GM12878 (cell line): ENCODE results near the gene C16orf74. TPM values are rescaled to one million over a fixed set of nuclear protein-coding genes. Genes with fewer than 3 reads are reported as not detected.
A peak's percentile ranks its signal among the peaks of the same experiment; 100 is the strongest.

Experiments used
- BACH1 ChIP-seq: fragments of 450-650 bp; IDR thresholded peaks from 2 replicates; pipeline ENCODE4 v1.6.1; 2017; ENCODE audit warnings: mild to moderate bottlenecking, borderline replicate concordance
- CBFB ChIP-seq: IDR thresholded peaks from 2 replicates; pipeline ENCODE4 v1.6.1; 2016; ENCODE audit warnings: antibody characterized with exemption, low read depth
- HCFC1 ChIP-seq: fragments of 150-350 bp; IDR thresholded peaks from 2 replicates; pipeline ENCODE4 v1.6.1; 2014; ENCODE audit warnings: low read length
- IRF4 ChIP-seq: IDR thresholded peaks from 2 replicates; pipeline ENCODE4 v1.6.1; 2011; ENCODE audit warnings: low read depth, low read length
- KDM1A ChIP-seq: fragments of 200-600 bp; sonication (generic); IDR thresholded peaks from 2 replicates; pipeline ENCODE4 v1.6.1; 2016; ENCODE audit warnings: borderline replicate concordance
- LARP7 ChIP-seq: fragments of 450-650 bp; IDR thresholded peaks from 2 replicates; pipeline ENCODE4 v1.6.1; 2017; ENCODE audit warnings: mild to moderate bottlenecking
- MEF2B ChIP-seq: fragments of 450-650 bp; IDR thresholded peaks from 2 replicates; pipeline ENCODE4 v1.6.1; 2018; ENCODE audit warnings: mild to moderate bottlenecking, moderate library complexity; ENCODE audit not compliant: partially characterized antibody, poor library complexity, severe bottlenecking
- MTA3 ChIP-seq: IDR thresholded peaks from 2 replicates; pipeline ENCODE4 v1.6.1; 2012; ENCODE audit warnings: low read length, inconsistent platforms, borderline replicate concordance
- POLR2AphosphoS2 ChIP-seq: IDR thresholded peaks from 2 replicates; pipeline ENCODE4 v1.6.1; 2011; ENCODE audit warnings: low read depth, mild to moderate bottlenecking, low read length, improper control_type of control experiment, moderate library complexity
- SMAD1 ChIP-seq: fragments of 450-650 bp; IDR thresholded peaks from 2 replicates; pipeline ENCODE4 v1.6.1; 2018; ENCODE audit warnings: mild to moderate bottlenecking, low read depth; ENCODE audit not compliant: partially characterized antibody
- SMARCA5 ChIP-seq: fragments of 450-650 bp; IDR thresholded peaks from 2 replicates; pipeline ENCODE4 v1.6.1; 2017; ENCODE audit warnings: mild to moderate bottlenecking
- SMC3 ChIP-seq: IDR thresholded peaks from 2 replicates; pipeline ENCODE4 v1.6.1; 2011; ENCODE audit warnings: low read length, improper control_type of control experiment, borderline replicate concordance
- SREBF2 ChIP-seq: IDR thresholded peaks from 2 replicates; pipeline ENCODE4 v1.6.1; 2012; ENCODE audit warnings: mild to moderate bottlenecking, low read length
- TBL1XR1 ChIP-seq: IDR thresholded peaks from 2 replicates; pipeline ENCODE4 v1.6.1; 2012; ENCODE audit warnings: low read depth, low read length, improper control_type of control experiment
- TCF12 ChIP-seq: IDR thresholded peaks from 2 replicates; pipeline ENCODE4 v1.6.1; 2011; ENCODE audit warnings: low read depth, mild to moderate bottlenecking, low read length
- polyA plus RNA-seq, 11 experiments: library from polyadenylated mRNA; depleted of rRNA in 4 of 11; unstranded in 6 of 11; stranded (reverse) in 5 of 11; fragments of >200 nt; fragmentation: Nextera tagmentation in 4 of 11; fragmentation: Illumina TruSeq in 1 of 11; extraction: Ambion mirVana in 4 of 11; extraction: Trizol in 1 of 11; gene quantifications; 1 replicate in 1 of 11; 2 replicates in 10 of 11; pipeline versions ENCODE4 v1.2.1 to v1.2.3, GENCODE V29; 2011 to 2016; ENCODE audit warnings: inconsistent platforms in 2 of 11, missing spikeins in 2 of 11, low read depth in 1 of 11
- total RNA-seq, 4 experiments: library from RNA; depleted of rRNA in 3 of 4; stranded (reverse); fragments of >200 nt in 3 of 4; fragmentation: Illumina TruSeq in 1 of 4; extraction: Trizol in 1 of 4; gene quantifications; 2 replicates each; pipeline versions ENCODE4 v1.2.1 to v1.2.3, GENCODE V29; 2013 to 2021
- TF ChIP-seq, protein P1 (sequence below): fragments of 450-650 bp; IDR thresholded peaks from 2 replicates; pipeline ENCODE4 v1.6.1; 2016; ENCODE audit warnings: mild to moderate bottlenecking, moderate library complexity, borderline replicate concordance
- TF ChIP-seq, protein P2 (sequence below): IDR thresholded peaks from 2 replicates; pipeline ENCODE4 v1.6.1; 2012; ENCODE audit warnings: mild to moderate bottlenecking, low read depth, low read length
- TF ChIP-seq, protein P3 (sequence below): IDR thresholded peaks from 2 replicates; pipeline ENCODE4 v1.6.1; 2012; ENCODE audit warnings: low read depth, low read length, improper control_type of control experiment
- TF ChIP-seq, protein P4 (sequence below): fragments of 450-650 bp; IDR thresholded peaks from 2 replicates; pipeline ENCODE4 v1.6.1; 2017; ENCODE audit warnings: antibody characterized with exemption, mild to moderate bottlenecking, moderate library complexity

The C16orf74 gene
- total and polyA plus RNA-seq, 10 of the 15 experiments (the other 5 are each of a cell fraction or from before 2014, with no cell fraction given): 0.23 to 20.1 (median 6.8) TPM

DNA sequence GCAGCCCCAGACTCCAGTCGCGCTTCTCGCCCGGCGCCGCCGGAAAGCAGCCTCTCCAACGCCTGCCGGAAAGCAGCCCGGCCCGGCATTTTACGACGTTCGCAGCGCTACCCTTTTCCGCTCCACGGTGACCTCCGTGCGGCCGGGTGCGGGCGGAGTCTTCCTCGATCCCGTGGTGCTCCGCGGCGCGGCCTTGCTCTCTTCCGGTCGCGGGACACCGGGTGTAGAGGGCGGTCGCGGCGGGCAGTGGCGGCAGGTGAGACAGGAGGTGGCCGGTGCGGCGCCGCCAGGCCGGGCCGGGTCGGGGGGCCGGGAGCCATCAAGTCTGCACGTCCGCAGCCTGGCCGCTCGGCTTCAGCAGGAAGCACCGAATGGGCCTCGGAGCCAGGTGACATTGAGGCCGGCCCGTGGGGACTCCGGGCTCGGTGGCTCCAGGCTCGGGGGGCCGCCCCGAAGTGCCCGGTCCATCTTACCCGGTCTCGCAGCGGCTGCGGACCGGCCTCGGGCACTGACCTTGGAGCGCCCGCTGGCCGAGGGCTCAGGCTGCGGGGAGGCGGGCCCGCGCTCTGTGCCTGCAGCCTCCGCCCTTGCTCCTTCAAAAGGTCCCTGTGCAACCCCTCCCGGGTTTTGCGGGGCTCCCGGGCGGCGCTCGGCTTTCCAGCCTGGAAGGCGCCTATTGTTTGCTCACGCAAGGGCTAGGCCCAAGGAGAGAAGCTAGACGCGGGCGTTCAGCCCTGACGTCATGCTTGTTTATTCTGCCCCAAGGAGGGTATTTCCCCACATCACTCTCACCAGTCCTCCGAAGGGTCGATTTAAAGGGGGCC, 48.8 kb upstream of the C16orf74 start, which contains the start of the genes COX4I1 and EMC8 (continued):
- TF ChIP-seq, protein P1, sequence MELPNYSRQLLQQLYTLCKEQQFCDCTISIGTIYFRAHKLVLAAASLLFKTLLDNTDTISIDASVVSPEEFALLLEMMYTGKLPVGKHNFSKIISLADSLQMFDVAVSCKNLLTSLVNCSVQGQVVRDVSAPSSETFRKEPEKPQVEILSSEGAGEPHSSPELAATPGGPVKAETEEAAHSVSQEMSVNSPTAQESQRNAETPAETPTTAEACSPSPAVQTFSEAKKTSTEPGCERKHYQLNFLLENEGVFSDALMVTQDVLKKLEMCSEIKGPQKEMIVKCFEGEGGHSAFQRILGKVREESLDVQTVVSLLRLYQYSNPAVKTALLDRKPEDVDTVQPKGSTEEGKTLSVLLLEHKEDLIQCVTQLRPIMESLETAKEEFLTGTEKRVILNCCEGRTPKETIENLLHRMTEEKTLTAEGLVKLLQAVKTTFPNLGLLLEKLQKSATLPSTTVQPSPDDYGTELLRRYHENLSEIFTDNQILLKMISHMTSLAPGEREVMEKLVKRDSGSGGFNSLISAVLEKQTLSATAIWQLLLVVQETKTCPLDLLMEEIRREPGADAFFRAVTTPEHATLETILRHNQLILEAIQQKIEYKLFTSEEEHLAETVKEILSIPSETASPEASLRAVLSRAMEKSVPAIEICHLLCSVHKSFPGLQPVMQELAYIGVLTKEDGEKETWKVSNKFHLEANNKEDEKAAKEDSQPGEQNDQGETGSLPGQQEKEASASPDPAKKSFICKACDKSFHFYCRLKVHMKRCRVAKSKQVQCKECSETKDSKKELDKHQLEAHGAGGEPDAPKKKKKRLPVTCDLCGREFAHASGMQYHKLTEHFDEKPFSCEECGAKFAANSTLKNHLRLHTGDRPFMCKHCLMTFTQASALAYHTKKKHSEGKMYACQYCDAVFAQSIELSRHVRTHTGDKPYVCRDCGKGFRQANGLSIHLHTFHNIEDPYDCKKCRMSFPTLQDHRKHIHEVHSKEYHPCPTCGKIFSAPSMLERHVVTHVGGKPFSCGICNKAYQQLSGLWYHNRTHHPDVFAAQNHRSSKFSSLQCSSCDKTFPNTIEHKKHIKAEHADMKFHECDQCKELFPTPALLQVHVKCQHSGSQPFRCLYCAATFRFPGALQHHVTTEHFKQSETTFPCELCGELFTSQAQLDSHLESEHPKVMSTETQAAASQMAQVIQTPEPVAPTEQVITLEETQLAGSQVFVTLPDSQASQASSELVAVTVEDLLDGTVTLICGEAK: peak; percentile 63; the same call in 1 of the 2 replicates
- no peak; the same call in 1 of the 2 replicates for TF ChIP-seq BACH1
- TF ChIP-seq, protein P2, sequence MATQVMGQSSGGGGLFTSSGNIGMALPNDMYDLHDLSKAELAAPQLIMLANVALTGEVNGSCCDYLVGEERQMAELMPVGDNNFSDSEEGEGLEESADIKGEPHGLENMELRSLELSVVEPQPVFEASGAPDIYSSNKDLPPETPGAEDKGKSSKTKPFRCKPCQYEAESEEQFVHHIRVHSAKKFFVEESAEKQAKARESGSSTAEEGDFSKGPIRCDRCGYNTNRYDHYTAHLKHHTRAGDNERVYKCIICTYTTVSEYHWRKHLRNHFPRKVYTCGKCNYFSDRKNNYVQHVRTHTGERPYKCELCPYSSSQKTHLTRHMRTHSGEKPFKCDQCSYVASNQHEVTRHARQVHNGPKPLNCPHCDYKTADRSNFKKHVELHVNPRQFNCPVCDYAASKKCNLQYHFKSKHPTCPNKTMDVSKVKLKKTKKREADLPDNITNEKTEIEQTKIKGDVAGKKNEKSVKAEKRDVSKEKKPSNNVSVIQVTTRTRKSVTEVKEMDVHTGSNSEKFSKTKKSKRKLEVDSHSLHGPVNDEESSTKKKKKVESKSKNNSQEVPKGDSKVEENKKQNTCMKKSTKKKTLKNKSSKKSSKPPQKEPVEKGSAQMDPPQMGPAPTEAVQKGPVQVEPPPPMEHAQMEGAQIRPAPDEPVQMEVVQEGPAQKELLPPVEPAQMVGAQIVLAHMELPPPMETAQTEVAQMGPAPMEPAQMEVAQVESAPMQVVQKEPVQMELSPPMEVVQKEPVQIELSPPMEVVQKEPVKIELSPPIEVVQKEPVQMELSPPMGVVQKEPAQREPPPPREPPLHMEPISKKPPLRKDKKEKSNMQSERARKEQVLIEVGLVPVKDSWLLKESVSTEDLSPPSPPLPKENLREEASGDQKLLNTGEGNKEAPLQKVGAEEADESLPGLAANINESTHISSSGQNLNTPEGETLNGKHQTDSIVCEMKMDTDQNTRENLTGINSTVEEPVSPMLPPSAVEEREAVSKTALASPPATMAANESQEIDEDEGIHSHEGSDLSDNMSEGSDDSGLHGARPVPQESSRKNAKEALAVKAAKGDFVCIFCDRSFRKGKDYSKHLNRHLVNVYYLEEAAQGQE: no peak
- no peak for TF ChIP-seq SREBF2
- TF ChIP-seq, protein P3, sequence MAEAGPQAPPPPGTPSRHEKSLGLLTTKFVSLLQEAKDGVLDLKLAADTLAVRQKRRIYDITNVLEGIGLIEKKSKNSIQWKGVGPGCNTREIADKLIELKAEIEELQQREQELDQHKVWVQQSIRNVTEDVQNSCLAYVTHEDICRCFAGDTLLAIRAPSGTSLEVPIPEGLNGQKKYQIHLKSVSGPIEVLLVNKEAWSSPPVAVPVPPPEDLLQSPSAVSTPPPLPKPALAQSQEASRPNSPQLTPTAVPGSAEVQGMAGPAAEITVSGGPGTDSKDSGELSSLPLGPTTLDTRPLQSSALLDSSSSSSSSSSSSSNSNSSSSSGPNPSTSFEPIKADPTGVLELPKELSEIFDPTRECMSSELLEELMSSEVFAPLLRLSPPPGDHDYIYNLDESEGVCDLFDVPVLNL: no peak
- TF ChIP-seq TBL1XR1: no peak
- TF ChIP-seq POLR2AphosphoS2: peak; percentile 62; the same call in 1 of the 2 replicates
- TF ChIP-seq MTA3: no peak
- TF ChIP-seq HCFC1: peak; percentile 67
- TF ChIP-seq IRF4: no peak
- TF ChIP-seq KDM1A: no peak
- no peak for TF ChIP-seq CBFB
- TF ChIP-seq TCF12: 0 out of 2 replicates have a peak, but pooled peaks have one; percentile 11
- TF ChIP-seq SMARCA5: no peak
- no peak for TF ChIP-seq MEF2B
- TF ChIP-seq LARP7: peak; percentile 69; the same call in 1 of the 2 replicates
- TF ChIP-seq, protein P4, sequence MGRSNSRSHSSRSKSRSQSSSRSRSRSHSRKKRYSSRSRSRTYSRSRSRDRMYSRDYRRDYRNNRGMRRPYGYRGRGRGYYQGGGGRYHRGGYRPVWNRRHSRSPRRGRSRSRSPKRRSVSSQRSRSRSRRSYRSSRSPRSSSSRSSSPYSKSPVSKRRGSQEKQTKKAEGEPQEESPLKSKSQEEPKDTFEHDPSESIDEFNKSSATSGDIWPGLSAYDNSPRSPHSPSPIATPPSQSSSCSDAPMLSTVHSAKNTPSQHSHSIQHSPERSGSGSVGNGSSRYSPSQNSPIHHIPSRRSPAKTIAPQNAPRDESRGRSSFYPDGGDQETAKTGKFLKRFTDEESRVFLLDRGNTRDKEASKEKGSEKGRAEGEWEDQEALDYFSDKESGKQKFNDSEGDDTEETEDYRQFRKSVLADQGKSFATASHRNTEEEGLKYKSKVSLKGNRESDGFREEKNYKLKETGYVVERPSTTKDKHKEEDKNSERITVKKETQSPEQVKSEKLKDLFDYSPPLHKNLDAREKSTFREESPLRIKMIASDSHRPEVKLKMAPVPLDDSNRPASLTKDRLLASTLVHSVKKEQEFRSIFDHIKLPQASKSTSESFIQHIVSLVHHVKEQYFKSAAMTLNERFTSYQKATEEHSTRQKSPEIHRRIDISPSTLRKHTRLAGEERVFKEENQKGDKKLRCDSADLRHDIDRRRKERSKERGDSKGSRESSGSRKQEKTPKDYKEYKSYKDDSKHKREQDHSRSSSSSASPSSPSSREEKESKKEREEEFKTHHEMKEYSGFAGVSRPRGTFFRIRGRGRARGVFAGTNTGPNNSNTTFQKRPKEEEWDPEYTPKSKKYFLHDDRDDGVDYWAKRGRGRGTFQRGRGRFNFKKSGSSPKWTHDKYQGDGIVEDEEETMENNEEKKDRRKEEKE: no peak
- TF ChIP-seq SMAD1: no peak
- TF ChIP-seq SMC3: no peak
